ENCODE measurements around the gene TOP3A.

The TOP3A gene

GRCh38 chr17:18260332-18261145 lies 54.3 kb downstream of the TOP3A start, which contains the start of gene MIEF2:
Gene MIEF2, plus strand, starts transcription at chr17:18260662. Its CDS starts 2,059 bp downstream, at chr17:18262721.
- peak within 1 kb of the TSS; percentile 95 for H3K4me3 ChIP-seq (ENCODE audit: low read length)
- peak; percentile 97 for DNase-seq (ENCODE audit: low read depth)
- no peak for TF ChIP-seq CTCF (IDR thresholded peaks at IDR 0.05; ENCODE audit: insufficient read depth, low read depth, low read length, missing control alignments)

- TF ChIP-seq CTCF (IDR thresholded peaks at IDR 0.05; ENCODE audit: insufficient read depth, low read depth, low read length, missing control alignments): no peak
- peak; percentile 96 for DNase-seq (ENCODE audit: low read depth)
- peak overlapping the region; percentile 95 for H3K4me3 ChIP-seq (ENCODE audit: low read length)
Measured at GRCh38 chr17:18259621-18260331, 55.0 kb downstream of the TOP3A start.

GRCh38 chr17:18258356-18259038 lies 56.3 kb downstream of the TOP3A start, which contains the start of gene FLII:
Gene FLII, minus strand, starts transcription at chr17:18258738. Its CDS starts 48 bp downstream, at chr17:18258690.
- peak within 1 kb of the TSS; percentile 76 for H3K4me3 ChIP-seq (ENCODE audit: low read length)
- no peak for TF ChIP-seq CTCF (IDR thresholded peaks at IDR 0.05; ENCODE audit: insufficient read depth, low read depth, low read length, missing control alignments)
- DNase-seq (ENCODE audit: low read depth): peak; percentile 38

- DNase-seq (ENCODE audit: low read depth): peak; percentile 62
- peak overlapping the region; percentile 76 for H3K4me3 ChIP-seq (ENCODE audit: low read length)
- TF ChIP-seq CTCF (IDR thresholded peaks at IDR 0.05; ENCODE audit: insufficient read depth, low read depth, low read length, missing control alignments): peak; percentile 6
Measured at GRCh38 chr17:18257982-18258355, 56.8 kb downstream of the TOP3A start.

GRCh38 chr17:18257268-18257981 lies 57.4 kb downstream of the TOP3A start:
- peak overlapping the region; percentile 76 for H3K4me3 ChIP-seq (ENCODE audit: low read length)
- no peak for TF ChIP-seq CTCF (IDR thresholded peaks at IDR 0.05; ENCODE audit: insufficient read depth, low read depth, low read length, missing control alignments)
- peak; percentile 75 for DNase-seq (ENCODE audit: low read depth)

- no peak for TF ChIP-seq CTCF (IDR thresholded peaks at IDR 0.05; ENCODE audit: insufficient read depth, low read depth, low read length, missing control alignments)
- no peak for DNase-seq (ENCODE audit: low read depth)
- peak overlapping the region; percentile 76 for H3K4me3 ChIP-seq (ENCODE audit: low read length)
Measured at GRCh38 chr17:18256776-18257175, 58.0 kb downstream of the TOP3A start.
